Activated CD4-positive, alpha-beta T cell treated with anti-CD3 and anti-CD28 coated beads, Interleukin-2, Interleukin-6, amounts not matched to agents 100 ng/mL and 50 ng/mL, durations not matched to agents 16 hours and 8 hours (primary cell): Measurements from ENCODE around the gene CRHR1.

ENCODE experiments used
- DNase-seq: peaks from one replicate; pipeline ENCODE4 v3.0.0-alpha.2; 2020

Gene CRHR1

DNA sequence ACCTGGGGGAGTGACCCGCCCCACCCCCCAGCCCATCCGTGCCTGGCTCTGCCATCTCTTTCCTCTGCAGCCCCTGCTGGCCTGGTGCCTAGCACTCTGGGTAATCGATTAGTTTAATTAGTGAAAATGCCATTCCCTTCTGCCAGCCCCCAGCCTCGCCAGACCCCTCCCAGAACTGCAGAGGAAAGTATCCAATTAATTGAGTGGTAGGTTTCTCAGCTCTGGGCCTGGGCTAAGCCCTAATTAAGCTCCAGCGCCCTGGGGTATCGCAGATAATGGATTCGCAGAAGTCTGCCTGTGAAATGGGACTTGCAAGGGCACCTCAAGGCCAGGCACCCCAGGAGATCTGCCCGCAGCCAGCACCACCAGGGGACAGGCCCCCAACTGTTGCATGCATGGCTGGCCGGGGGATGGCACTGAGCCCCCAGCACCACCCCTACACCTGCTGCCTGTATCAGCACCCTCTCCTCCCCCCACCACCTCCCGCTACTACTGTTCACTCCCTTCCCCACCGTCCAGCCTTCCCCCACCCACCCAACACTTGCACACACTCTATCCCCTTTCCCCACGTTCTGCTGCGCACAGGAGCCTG lies 40.9 kb downstream of the CRHR1 start:
- DNase-seq = no peak

- no peak for DNase-seq
Measured at GRCh38 chr17:45825792-45826191, 41.7 kb downstream of the CRHR1 start.

DNA sequence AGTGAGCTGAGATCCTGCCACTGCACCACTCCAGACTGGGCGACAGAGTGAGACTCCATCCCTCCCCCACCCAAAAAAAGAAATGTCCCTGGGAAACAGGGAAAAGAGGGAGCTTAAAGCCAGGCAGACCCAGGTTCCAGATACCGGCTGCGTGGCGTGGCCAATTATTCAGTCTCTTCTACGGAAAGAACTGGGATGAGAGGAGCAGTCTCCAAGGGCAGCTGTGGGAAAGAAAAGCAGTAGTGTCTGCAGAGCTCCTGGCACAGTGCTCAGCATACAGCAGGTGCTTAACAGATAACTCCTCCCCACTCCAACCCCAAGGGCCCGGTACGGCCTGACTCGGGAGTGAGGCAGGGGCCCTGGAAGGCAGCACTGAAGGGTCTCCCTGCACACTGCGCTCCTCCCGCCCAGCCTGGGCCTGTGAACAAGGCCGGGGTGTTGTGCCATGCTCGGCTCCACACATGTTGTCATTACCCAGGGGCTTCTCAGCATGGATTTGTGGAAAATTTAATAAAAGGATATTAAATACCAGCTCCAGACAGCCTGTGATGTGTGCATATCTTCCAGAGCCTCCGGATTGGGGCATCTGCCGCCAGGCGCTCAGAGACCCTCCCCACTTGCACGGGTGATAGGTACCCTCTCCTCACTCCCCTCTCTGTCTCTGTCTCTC lies 42.9 kb downstream of the CRHR1 start:
- DNase-seq = no peak

GRCh38 chr17:45828171-45828570 lies 44.1 kb downstream of the CRHR1 start:
- no peak for DNase-seq

GRCh38 chr17:45828582-45829133 lies 44.5 kb downstream of the CRHR1 start:
- DNase-seq = no peak

GRCh38 chr17:45833920-45834319 lies 49.8 kb downstream of the CRHR1 start:
- DNase-seq = no peak

DNA sequence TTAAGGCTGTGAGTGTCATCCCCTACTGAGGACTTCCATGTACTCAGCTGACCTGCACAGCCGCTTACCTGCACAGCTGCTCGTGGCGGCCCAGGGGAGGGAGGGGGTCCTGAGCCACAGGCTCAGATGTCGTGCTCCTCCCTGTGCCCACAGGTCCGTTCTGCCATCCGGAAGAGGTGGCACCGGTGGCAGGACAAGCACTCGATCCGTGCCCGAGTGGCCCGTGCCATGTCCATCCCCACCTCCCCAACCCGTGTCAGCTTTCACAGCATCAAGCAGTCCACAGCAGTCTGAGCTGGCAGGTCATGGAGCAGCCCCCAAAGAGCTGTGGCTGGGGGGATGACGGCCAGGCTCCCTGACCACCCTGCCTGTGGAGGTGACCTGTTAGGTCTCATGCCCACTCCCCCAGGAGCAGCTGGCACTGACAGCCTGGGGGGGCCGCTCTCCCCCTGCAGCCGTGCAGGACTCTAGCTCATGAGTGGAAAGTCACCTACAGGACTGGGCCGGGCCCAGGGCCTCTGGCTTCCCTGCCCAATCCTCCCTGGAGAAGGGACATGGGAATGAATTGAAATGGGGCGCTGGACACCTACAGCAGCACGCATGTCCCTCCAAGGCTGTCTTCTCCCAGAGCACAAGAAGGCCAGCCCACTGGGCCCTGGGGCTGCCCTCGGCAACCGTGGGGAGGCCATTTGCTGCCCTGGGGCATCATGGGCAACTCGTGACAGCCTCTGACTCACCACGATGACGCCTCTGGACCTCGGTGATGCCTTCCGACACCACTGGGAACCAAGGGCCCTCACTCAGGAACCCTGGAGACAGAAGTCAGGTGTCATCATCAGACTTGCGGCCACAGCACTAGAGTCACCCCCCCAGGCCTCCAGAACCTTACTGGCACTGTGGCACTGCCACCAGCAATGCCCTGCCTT lies 50.6 kb downstream of the CRHR1 start:
- DNase-seq = no peak

DNA sequence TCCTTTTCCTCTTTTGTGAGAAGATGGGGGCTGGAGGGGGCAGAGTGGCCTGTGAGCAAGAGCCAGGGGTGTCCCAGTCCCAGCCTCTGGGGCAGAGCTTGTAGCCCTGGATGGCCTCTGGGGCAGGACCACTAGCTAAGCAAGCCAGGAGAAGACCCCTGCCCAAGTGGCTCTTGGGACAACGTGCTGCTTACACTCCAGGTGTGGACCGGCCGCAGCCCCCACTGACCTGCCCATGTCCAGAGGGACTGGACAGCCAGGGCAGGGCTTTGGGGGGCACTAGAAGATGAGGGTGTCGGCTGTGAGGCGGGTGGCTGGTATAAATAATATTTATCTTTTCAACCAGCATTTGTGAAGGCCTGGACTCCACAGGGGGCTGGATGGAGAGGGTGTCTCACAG lies 51.4 kb downstream of the CRHR1 start:
- no peak for DNase-seq

- DNase-seq = no peak
Measured at GRCh38 chr17:45836047-45837044, 52.2 kb downstream of the CRHR1 start.

DNA sequence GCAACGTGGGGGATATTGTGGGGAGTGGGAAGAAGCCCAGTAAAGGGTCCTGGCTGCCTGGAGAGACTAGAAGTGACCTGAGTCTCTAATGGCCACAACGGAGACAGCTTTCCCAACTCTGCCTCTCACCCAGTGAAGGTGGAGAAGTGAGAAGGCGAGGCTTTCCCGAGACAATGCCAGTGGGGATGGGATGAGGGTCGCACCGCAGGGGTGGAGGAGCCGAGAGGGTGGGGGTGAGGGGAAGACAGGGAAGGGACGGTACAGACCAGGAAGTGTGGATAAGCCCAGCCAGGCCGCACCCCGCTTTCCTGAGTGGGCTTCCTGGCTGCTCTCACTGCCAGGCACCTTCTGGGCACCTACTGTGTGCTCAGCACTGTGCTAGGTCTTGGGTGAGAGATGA lies 53.1 kb downstream of the CRHR1 start:
- no peak for DNase-seq

- DNase-seq = no peak
Measured at GRCh38 chr17:45837603-45838002, 53.5 kb downstream of the CRHR1 start.

GRCh38 chr17:45838751-45839295 lies 54.7 kb downstream of the CRHR1 start:
- DNase-seq = no peak

DNA sequence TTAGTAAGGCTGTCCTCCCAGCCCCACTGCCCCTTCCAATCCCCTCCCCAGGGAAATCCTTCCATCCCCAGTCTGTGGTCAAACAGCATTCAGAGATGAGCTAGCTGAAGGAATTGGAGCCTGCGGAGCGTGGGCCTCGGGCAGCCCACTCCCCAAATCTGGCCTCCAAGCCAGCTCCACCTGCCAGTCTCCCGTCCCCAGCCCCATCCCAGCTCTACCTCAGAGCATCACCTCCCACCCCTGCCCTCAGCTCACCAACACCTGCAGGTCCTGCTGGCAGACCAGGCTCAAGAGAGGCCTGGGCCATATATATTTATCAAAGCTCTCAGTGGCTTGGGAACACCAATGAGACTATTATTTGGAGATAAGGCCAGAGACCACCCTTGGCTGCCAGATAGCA lies 55.3 kb downstream of the CRHR1 start:
- DNase-seq = no peak

GRCh38 chr17:45841186-45841585 lies 57.1 kb downstream of the CRHR1 start:
- DNase-seq = no peak

DNA sequence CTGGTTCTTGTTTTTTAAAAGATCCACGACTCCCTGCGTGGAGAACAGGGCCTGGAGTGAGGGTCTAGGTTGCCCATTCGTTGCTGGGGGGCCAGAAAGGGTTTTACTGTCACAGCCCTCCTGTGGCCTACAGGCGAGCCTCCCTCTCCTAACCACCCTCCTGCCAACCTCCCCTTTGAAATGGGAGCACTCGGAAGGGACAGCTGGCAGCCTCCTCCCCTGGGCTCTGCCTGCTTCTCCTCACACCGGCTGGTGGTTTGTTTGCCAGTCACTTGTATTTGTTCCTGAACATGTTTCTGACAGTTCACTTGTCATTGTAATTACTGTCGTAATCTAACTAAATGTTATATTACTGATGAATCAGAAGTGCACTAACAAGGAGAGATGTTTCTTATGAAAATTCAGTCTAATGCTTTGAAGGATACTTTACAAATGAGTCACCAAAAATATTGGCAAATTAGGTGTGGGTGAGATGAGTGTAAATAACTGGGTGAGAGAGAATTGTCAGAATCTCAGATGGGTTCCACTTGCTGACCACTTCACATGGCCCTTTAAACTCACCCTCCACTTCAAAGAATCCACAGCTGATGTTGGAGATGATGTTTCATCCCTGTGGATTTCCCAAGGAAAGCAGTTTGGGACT lies 57.9 kb downstream of the CRHR1 start:
- DNase-seq = no peak

DNA sequence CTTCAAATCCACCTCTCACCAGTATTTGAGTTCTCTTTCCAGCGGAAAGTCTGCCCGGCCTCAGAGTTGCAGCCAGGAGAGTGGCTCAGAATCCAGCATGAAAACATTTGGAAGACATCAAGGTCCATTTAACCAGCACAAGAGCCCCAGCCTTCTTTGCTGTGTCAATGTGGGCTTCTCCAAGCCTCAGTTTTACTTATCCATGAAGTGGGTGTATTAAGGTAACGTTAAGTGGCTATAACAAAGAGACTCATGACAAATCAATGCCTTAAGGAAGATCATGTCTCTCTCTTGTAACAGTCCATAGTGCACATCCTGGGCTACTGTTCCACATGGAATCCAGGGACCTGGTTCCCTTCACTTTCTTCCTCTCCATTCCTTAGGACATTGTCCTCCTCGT lies 59.6 kb downstream of the CRHR1 start:
- DNase-seq = no peak

DNA sequence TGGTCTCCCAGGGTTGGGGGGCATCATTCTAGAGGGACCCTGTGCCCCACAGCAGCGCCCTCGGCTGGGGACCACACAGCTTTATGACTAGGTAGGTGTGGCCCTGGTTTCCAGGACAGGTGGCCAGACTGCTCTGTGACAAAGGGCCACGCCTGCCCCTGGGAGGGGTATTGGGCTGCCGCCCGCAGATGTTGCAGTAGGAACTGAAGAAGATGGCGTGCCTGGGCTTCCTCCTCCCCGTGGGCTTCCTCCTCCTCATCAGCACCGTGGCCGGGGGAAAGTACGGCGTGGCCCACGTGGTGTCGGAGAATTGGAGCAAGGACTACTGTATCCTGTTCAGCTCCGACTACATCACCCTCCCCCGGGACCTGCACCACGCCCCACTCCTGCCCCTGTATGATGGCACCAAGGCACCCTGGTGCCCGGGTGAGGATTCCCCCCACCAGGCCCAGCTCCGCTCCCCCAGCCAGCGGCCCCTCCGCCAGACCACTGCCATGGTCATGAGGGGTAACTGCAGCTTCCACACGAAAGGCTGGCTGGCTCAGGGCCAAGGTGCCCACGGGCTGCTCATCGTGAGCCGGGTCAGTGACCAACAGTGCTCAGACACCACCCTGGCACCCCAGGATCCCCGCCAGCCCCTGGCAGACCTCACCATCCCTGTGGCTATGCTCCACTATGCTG lies 60.7 kb downstream of the CRHR1 start, which contains the start of gene SPPL2C:
TSS of gene SPPL2C (plus strand) at position 187 of the 681 bp plus-strand sequence. CDS start at position 213, 26 bp downstream.
- DNase-seq = no peak

- DNase-seq = no peak
Measured at GRCh38 chr17:45845376-45846185, 61.5 kb downstream of the CRHR1 start.

DNA sequence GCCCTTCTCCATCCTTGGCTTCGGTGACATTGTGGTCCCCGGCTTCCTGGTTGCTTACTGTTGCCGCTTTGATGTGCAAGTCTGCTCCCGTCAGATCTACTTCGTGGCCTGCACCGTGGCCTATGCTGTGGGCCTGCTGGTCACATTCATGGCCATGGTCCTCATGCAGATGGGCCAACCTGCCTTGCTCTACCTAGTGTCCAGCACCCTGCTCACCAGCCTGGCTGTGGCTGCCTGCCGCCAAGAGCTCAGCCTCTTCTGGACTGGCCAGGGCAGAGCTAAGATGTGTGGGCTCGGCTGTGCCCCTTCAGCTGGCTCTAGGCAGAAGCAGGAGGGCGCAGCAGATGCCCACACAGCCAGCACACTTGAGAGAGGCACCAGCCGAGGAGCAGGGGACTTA lies 62.1 kb downstream of the CRHR1 start:
- DNase-seq = no peak

GRCh38 chr17:45846646-45847045 lies 62.5 kb downstream of the CRHR1 start:
- DNase-seq = no peak
